ENCODE data around the gene CACHD1.
"Not testable (repeated sequence)": the region's sequence is repeated elsewhere in the genome, so short reads cannot be mapped to it uniquely, and the experiment has no call there.

The CACHD1 gene

DNA sequence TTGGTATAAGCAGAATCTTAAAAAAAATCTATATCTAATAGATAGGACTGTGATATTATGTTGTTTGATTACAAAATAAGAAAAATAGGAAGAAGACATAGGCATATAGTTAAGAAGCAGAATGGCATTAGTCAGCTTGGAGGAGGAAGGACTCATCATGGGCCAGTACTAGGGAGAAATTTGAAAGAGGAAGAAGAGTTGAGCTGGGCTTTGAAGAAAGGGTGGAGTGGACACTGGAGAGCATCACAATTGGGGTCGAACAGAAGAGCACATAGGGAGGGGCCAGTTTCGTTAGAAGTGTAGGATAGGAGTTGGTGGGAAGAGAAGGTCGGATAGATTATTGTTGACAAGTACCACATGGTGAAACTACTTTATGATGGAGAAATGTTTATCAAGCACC is 129.3 kb downstream of the CACHD1 start:
- FAIRE-seq: no peak

DNA sequence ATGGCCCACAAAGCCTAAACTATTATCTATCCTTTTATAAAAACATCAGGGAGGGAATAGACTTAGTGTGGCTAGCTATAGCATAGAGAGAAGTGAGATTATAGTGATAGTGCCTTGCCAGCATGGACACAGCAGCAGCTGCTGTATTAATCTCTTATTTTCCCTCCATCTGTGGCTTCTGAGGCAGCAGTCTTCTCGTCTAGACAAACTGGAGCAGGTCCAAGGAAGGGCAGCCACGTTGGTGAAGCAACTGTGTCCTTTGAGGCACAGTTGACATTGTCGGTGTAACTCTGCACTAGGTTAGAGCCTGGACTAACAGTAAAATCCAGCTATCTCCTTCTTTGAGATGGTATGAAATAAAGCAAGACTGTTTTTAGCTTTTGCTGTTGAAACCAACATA is 131.3 kb downstream of the CACHD1 start:
- FAIRE-seq: no peak

DNA sequence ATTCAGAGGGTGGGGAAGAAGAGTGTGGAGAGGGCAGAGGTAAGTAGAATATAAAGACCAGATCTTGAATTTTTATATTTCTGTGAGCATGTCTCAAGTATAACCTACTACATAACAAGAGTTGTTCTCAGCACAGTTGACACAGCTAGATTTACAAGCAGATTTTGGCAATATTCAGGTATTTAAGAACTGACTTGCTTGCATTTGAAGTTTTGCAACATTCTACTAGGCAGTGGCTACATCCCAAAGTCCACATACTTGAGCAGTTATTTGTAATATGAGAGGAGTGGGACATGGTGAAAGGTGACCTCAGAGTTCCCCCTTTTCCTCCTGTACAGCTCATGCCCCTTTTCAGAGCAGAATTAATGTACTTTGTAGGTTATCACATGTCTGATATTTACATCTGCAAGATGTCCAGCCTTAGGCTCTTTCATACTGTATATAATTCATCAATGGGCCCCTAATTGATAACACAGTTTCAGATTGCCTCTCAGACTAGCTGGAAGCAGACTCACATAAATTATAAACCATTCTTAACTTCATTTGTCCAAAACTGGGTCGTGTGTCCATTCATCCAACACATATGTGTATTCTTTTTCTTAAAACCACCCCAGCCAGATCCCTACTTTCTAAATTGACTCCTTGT is 138.2 kb downstream of the CACHD1 start:
- FAIRE-seq: no peak

DNA sequence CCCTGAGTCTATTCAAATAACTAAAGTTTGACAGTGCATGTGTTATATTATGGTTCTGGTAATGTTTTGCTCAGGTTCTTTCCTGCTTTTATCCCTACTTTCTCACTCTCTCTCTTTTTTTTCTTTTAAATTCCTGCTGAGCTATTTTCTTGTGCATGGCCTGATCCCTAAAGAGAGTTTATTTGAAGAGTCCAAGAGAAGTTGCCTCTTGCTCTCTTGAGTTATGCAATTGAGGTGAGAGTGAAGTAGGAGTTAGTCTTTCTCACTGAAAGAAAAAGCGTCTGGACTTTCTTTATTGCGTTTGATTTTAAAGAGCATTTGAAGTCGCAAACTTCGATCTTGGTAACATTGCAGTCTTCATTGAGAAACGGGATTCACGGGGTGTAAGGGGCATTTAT is 138.7 kb downstream of the CACHD1 start:
- FAIRE-seq: no peak

DNA sequence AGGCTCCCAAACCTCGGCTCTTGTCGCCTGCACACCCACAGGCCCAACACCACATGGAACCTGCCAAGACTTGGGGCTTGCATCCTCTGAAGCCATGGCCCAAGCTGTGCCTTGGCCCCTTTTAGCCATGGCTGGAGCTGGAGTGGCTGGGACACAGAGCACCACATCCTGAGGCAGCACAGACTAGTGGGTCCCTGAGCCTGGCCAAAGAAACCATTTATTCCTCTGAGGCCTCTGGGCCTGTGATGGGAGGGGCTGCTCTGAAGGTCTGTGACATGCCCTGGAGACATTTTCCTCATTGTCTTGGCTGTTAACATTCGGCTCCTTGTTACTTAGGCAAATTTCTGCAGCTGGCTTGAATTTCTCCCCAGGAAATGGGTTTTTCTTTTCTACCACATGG is 141.0 kb downstream of the CACHD1 start:
- FAIRE-seq: not testable (repeated sequence)

DNA sequence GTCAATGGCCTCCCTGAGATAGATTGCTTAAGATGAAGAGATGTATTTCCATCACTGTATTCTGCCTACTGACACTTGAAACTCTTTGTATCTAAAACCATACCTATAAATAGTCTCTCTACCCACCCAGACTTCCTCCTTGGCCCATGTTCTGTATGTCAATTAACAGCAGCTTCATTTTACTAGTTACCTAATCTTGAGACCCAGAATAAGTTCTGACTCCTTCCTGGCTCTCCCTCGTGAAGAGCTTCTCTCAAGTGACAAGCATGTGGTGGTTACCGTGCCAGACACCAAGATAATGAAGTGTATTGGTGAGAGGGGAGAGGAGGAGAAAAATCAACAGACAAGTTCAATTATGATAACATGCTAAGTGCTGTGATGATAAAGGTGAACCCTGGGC is 146.1 kb downstream of the CACHD1 start:
- no peak for FAIRE-seq

DNA sequence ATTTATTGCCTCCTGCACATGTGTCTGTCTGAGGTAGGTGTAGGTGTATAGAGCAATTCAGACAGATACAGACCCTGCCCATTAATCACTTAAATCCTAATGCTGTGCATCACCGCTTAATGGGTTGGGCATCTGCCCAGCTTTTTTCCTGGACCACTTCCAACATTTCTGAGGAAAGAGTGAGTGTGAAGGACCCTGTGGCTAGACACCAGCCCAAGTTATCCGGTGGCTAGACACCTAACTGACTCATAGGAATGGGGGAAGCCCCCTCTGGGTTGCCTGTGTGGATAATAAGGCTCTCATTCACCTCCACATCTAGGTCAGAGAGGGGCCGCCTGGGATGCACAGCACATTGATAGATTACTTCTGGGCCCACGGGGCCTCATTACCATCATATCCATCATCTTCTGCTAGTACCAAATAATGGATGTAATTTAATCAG is 153.8 kb downstream of the CACHD1 start:
- no peak for FAIRE-seq

DNA sequence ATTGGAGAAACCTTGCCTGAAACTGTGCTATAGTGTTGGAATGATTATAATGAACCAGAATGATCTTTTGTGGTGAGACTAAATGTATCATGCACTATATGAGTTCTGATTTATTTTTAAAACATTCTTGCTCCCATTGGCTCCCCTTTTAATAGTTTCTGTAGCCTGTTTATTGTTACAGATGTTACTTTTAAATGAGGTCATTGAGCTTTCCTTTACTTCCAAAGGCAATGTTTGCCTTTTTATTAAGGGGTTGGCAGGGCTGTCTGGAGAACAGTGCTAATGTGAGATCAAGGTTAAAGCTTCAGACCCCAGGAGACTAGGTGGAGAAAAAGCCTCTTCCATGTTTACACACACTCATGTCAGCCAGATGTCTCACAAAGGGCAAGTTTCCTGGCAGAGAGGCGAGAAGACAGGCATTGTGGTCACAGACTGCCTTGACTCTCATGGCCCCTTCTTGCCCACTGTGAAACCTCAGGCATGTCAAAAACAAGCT is 154.3 kb downstream of the CACHD1 start:
- FAIRE-seq: peak; percentile 90

DNA sequence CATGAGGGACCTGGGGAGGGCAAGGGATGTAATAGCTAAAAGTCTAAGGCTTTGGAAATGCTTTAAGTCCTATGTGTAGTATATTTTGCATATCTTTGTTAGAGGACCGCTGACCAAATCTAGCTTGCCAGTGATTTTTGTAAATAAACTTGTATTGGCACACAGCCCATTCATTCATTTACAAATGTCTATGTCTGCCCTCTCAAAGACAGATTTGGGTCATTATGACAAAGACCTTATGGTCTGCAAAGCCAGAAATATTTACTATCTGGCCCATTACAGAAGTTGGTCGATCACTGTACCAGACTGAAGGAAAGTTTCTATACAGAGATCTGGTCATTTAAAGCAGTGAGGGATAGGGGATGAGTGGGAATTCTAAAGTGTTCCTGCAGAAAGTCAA is 154.9 kb downstream of the CACHD1 start:
- FAIRE-seq: no peak

DNA sequence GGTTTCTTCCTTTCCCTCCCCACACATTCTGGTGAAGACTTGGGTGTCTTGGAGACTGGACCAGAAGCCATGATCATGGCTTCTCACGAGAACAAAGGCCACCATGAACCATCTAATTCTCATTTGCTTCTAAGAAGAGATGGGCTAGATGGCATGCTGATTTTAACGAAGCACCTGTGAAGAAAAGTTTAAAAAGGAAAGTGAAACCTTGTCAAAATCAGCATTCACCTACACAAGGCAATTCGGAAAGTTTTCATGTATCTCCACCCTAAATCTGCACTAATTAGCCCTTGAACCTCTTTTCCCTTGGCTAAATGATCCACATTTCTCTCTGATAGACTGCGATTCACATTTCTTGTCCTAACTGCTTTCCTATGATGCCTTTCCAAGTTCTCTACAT is 160.7 kb downstream of the CACHD1 start:
- FAIRE-seq: no peak

DNA sequence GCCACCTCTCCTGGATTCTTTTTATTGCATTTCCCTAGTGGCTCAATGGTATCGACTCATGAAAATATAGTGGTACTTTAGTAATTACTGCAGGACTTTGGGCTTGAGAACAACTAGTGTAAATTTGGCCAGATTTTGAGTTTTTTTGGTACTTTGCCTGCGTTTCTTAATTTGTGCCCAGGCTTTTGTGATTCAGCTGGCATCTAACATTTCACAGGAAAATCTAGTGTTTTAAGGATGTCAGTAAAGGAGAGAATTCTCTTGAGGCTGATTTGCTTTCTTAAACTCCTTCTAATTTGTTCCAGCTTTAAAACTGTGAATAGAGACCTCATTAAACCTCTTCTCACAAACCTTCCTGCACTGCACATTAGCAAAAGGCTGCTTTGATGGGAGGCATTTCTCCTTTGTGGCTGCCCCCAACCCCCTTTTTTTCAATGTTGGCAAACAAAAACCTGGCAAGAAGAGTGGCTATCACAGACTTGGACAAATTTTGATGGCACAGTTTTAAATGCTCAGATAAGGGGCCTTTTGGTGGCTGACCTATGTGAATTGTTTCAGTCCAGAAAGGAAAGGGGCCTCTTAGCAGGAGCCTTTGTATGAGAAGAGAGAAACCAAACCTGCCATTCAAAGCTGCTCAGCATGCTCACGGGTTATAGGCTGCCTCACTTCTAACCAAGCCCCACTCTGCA is 161.6 kb downstream of the CACHD1 start:
- FAIRE-seq: no peak

DNA sequence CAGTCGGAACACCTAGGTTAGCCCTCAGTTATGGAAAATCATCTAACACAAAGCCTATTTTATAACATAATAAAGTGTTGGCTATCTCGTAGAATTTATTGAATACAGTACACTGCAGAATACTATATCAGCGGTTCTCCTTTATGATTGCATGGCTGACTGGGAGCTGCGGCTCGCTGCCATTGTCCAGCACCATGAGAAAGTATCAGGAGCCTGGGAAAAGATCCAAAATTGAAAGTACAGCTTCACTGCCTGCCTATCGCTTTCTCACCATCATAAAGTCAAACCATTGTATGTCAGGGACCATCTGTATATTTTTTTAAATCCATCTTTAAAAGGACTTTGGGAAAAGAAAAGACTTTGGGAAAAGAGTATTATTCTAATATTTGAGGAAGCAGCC is 163.0 kb downstream of the CACHD1 start:
- no peak for FAIRE-seq

DNA sequence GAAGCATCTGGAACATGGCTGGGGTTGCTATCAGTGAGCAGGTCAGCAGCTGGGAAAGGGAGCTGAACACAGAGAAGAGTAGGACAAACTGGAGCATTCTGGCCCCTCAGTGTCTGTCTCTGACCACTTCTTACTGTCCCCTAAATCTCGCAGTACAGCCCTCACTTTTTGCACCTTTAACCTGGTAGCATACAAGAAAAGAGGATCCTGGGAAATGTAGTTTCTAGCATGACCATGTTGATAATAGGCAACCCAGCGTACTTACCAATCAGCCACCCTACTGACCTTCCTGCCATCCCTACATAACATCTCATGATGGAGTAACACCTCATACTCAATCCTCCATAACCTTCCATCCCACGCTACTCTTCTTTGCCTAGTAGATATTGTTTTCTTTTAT is 175.8 kb downstream of the CACHD1 start:
- FAIRE-seq: no peak

DNA sequence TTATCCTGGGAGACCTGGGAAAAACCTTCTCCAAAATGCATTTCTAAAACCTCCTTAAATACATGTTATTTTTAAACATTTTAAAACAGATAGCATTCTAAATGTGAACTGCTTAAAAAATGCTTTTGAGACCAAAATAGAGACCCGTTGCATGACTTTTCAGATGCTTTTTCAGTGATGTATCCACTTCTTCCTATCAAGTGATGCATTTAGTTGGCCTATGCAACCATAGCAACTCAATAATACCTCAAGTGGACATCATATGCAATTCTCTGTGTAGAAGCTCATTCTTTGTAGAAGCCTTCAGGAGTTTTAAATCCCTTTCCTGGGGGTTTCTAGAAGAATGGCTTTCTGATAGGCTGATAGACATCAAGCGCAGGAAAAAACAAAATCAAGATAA is 180.5 kb downstream of the CACHD1 start:
- no peak for FAIRE-seq

DNA sequence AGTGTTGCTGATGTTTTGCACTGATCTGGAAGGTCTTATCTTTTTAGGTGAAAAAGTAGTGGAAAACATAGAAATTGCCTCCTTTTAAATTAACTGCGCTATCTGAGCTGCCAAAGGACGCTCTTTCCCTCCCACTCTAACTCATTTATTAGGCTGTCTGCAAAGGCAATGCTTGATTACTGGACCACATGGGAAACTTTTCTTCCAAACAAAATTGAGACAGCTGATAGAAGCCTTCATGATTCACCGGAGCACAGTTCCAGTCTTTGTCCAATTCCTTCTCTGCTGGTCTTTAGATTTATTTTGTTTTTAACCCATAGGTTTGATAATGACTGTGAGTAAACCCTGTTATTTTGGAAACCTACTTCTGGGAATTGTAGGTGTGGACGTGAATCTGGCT is 181.9 kb downstream of the CACHD1 start:
- FAIRE-seq: no peak

DNA sequence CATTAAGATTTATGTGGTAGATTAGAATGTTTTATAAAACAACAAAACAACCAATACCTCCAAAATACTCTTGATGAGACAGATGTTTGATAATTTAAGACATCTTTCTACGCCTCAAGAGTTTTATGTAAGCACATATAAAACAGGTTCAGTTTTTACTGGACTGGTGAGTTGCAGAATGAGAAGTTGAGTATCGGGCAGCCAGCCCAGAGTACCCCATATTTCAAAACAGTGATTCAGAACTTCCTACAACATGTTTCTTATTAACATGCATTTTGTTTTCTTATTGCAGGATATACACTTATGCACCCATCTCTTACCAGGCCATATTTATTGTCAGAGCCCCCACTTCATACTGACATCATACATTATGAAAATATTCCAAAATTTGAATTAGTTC is 183.5 kb downstream of the CACHD1 start:
- no peak for FAIRE-seq

DNA sequence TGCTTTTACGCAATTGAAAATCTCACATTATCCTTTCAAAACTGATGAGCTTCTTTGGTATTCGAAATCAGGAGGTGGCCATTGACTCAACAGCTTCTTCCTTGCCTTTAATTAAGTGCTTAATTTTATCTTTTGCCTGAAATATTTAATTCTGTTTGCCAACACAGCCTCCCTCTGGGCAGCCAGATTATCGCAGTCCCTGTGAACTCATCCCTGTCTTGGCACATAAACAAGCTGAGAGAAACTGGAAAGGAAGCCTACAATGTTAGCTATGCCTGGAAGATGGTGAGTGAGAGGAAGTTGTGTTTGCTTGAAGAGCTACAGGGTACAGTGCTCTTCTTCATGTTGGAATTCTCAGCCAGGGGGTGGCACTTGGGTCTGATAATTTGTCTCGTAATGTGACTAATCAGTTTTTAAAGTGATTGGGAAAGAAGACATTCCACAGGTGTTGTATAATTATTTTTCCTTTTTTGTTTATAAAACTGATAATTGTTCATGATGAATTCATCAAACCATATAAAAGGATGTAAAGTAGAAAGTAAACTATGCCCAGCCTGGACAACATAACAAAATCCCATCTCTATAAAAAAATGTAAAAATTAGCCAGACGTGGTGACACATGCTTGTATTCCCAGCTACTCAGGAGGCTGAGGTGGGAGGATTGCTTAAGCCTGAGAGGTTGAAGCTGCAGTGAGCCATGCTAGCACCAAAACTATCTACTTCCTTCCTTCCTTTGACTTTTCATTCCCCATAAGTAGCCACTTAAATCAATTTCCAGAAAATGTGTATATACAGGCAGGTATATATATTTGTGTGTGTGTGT is 184.8 kb downstream of the CACHD1 start:
- no peak for FAIRE-seq

DNA sequence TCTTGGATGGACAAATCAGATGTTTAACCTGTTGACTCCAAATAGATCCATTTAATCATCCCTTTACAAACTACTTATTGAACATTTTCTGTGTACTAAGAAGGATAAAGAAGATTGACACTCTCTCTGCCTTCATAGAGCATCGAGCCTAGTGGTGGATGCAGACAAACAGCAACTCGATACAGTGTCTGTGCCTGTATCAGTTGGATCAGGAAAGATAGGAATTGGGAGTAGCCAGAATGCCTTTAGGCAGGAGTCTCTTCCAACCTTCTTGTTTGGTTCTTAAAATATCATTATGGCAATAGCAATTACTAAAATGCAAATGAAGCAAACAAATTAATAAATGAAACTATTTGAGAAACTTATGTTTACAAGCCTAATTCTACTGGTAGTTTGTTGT is 185.9 kb downstream of the CACHD1 start:
- no peak for FAIRE-seq

DNA sequence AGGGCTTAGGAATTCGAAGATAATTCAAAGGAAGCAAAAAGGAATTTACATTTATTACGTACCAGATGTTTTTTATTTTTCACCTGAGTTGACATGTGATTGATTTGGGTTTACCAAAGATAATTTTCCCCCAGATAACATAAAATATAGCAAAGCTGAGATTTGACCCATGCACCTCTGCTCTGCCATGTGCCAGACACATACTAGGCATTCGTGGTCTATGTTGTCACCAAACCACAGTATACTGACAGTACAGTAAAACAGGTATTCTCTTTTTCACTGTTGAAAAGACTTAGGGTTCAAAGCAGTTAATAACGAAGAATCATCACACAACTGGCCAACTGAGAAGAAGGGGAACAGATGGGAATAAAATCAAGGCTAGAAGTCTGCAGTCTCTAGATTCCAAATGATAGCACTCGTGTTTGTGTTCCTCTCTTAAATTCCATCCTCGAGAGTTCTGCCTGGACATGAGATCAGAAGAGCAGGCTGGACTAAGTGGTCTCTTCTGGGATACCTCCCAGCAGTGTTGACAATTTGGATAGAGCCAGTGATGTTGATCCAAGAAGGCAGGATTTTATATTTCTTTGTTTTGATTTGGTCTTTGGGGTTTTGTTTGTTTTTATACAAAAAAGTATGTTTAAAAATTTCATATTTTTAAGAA is 189.7 kb downstream of the CACHD1 start:
- FAIRE-seq: no peak

DNA sequence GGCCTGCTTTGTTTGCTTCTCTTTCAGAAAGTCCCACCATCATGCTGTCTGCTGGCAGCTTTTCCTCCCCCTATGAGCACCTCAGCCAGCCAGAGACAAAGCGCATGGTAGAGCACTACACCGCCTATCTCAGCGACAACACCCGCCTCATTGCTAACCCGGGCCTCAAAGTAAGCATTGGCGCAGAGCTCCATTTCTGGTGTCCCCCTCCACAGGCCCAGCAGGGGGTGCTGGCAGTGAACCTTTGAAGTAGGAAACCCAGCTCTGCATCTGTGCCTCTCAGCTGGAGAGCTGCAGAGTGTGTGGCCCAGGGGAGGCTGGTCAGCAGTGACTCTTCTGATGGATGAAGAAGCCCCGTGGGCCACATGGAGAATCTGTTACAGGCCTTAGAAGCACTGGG is 193.7 kb downstream of the CACHD1 start:
- no peak for FAIRE-seq

DNA sequence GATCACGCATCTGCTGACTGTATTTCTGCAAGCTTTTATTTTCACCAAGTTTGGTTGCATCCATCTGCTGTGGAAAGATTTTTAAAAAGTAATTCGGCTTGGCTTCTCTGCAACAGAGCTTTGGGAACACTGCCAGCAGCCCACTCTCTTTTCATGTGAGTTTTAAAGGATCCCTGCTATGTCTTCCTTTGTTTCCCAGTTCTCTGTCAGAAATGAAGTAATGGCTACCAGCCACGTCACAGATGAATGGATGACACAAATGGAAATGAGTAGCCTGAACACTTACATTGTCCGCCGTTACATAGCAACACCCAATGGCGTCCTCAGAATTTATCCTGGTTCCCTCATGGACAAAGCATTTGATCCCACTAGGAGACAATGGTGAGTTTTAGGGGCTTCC is 194.4 kb downstream of the CACHD1 start:
- no peak for FAIRE-seq

DNA sequence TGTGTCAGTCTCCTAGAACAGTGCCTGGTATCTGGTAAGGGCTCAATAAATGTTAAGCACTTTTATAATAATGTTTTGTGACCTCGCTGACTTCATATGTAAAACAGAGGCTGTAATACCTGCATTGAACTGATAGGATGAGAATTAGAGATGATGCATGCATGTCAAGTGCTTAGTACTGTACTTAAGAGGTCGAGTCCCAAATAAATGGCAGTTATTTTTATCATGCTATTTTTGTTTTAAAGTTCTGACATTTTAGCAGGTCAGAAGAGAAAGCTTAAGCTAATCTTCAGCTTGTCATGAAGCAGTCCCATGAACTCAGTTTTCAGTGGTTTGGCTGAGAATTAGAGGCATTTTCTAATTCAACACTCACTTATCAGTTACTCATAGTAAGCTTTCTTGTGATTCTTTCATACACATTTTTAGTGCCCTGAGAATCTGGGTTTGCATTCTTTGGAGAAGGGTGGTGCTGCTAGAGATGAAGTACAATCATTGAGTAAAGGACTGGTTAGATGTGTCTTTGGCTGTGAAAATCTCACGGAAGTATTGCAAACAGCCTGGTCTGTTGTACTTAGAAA is 199.3 kb downstream of the CACHD1 start:
- no peak for FAIRE-seq
